Medulla oblongata (tissue), 1 donor: ENCODE results near the gene FARS2.

Experiments
- DNase-seq: peaks from one replicate; pipeline ENCODE4 v3.0.0-alpha.2; 2015; ENCODE audit errors: extremely low spot score

Gene FARS2

GRCh38 chr6:5693225-5694145, 432.2 kb downstream of the FARS2 start:
- no peak for DNase-seq

GRCh38 chr6:5695260-5696245, 434.2 kb downstream of the FARS2 start:
- DNase-seq, result no peak

GRCh38 chr6:5697508-5697907, 436.2 kb downstream of the FARS2 start:
- no peak for DNase-seq

GRCh38 chr6:5698318-5698717, 437.0 kb downstream of the FARS2 start:
- no peak for DNase-seq

- peak; percentile 69 for DNase-seq
Observed at GRCh38 chr6:5699064-5699463, 437.8 kb downstream of the FARS2 start.

GRCh38 chr6:5701174-5701573, 439.9 kb downstream of the FARS2 start:
- DNase-seq, result no peak

- DNase-seq, result no peak
Observed at GRCh38 chr6:5704708-5705107, 443.4 kb downstream of the FARS2 start.

GRCh38 chr6:5705252-5705651, 443.9 kb downstream of the FARS2 start:
- no peak for DNase-seq

GRCh38 chr6:5706124-5707033, 445.1 kb downstream of the FARS2 start:
- no peak for DNase-seq

GRCh38 chr6:5707281-5708045, 446.1 kb downstream of the FARS2 start:
- DNase-seq, result no peak

GRCh38 chr6:5710516-5710915, 449.2 kb downstream of the FARS2 start:
- DNase-seq, result no peak

- DNase-seq, result no peak
Observed at GRCh38 chr6:5710936-5711335, 449.6 kb downstream of the FARS2 start.

GRCh38 chr6:5712349-5713215, 451.3 kb downstream of the FARS2 start:
- DNase-seq, result peak; percentile 20

GRCh38 chr6:5713519-5713918, 452.2 kb downstream of the FARS2 start:
- no peak for DNase-seq

- peak; percentile 20 for DNase-seq
Observed at GRCh38 chr6:5718231-5718947, 457.1 kb downstream of the FARS2 start.

- DNase-seq, result peak; percentile 81
Observed at GRCh38 chr6:5723841-5724691, 462.8 kb downstream of the FARS2 start.

- no peak for DNase-seq
Observed at GRCh38 chr6:5724911-5725310, 463.6 kb downstream of the FARS2 start.
